Loucy (cell line): Measurements from ENCODE around the gene CTCFL.

Experiments used
- CTCF ChIP-seq: fragments of 200-600 bp; sonication (generic); conservative IDR thresholded peaks from 2 replicates; pipeline ENCODE4 v1.5.1; 2014; ENCODE audit warnings: mild to moderate bottlenecking, antibody characterized with exemption, low read length
- EZH2phosphoT487 ChIP-seq: fragments of 200-600 bp; IDR thresholded peaks from 2 replicates; pipeline ENCODE4 v1.6.1; 2018; ENCODE audit warnings: antibody characterized with exemption, mild to moderate bottlenecking, moderate library complexity, borderline replicate concordance

- TF ChIP-seq CTCF (no peak), EZH2phosphoT487 (no peak)
Observed at GRCh38 chr20:57483287-57484050, 41.5 kb downstream of the CTCFL start.
